Thyroid gland (tissue), 4 donors: ENCODE data around the gene PLGLB2.
"Not testable (repeated sequence)": the region's sequence is repeated elsewhere in the genome, so short reads cannot be mapped to it uniquely, and the experiment has no call there.

Experiments
- POLR2A ChIP-seq, 2 donors: fragments of 450-650 bp; IDR thresholded peaks; one replicate each; pipeline ENCODE4 v1.6.1; 2017; ENCODE audit warnings: antibody characterized with exemption in 2 of 2, mild to moderate bottlenecking in 2 of 2, moderate library complexity in 1 of 2
- TF ChIP-seq, protein P1 (sequence below), 6 experiments: fragments of 200-600 bp in 3 of 6; fragments of 450-650 bp in 3 of 6; sonication (generic) in 3 of 6; IDR thresholded peaks; one replicate each; pipeline ENCODE4 v1.5.1; 2016 to 2019; ENCODE audit warnings: antibody characterized with exemption in 6 of 6, mild to moderate bottlenecking in 2 of 6, inconsistent platforms in 1 of 6, moderate library complexity in 1 of 6

DNA sequence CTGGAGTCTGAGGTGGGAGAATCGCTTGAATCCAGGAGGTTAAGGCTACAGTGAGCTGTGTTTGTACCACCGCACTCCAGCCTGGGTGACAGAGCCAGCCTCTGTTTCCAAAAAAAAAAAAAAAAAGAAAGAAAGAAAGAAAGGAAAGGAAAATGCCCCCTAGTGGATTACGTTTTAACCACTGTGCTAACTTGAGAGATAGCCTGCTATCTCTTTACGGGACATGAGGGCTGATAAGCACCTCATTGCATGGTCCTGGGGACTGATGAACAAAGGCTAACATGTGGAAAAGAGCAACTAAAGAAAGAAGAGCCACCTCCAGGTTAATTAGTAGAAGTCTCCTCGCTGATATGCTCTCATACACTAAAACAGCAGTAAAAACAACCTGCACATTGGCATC lies 4.2 kb upstream of the PLGLB2 start:
- TF ChIP-seq, protein P1, sequence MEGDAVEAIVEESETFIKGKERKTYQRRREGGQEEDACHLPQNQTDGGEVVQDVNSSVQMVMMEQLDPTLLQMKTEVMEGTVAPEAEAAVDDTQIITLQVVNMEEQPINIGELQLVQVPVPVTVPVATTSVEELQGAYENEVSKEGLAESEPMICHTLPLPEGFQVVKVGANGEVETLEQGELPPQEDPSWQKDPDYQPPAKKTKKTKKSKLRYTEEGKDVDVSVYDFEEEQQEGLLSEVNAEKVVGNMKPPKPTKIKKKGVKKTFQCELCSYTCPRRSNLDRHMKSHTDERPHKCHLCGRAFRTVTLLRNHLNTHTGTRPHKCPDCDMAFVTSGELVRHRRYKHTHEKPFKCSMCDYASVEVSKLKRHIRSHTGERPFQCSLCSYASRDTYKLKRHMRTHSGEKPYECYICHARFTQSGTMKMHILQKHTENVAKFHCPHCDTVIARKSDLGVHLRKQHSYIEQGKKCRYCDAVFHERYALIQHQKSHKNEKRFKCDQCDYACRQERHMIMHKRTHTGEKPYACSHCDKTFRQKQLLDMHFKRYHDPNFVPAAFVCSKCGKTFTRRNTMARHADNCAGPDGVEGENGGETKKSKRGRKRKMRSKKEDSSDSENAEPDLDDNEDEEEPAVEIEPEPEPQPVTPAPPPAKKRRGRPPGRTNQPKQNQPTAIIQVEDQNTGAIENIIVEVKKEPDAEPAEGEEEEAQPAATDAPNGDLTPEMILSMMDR (IDR thresholded peaks at IDR 0.05): not testable (repeated sequence)
- TF ChIP-seq POLR2A (IDR thresholded peaks at IDR 0.05): not testable (repeated sequence)
